HEK293 (cell line): ENCODE data around the gene PRKAB2.

ENCODE experiments used
- CTCF ChIA-PET: fragments of 350-600 bp; formaldehyde crosslinking; extraction: SDS; loops from one replicate; lab custom pipeline; 2021; ENCODE audit warnings: antibody characterized with exemption; lab: Yijun Ruan, JAX
- POLR2A ChIA-PET: fragments of 300-600 bp; formaldehyde crosslinking; extraction: SDS; loops from one replicate; lab custom pipeline; 2020; ENCODE audit warnings: antibody characterized with exemption, inconsistent platforms; lab: Yijun Ruan, JAX
- H3K27ac ChIP-seq: fragments of 200-500 bp; sonication (Bioruptor generic); 2 replicates; pipeline ENCODE4 v1.5.1; 2014; ENCODE audit warnings: low read depth, low read length, control low read depth, inconsistent platforms; ENCODE audit errors: extremely low read depth
- H3K36me3 ChIP-seq, 2 experiments: fragments of 200-500 bp in 1 of 2; sonication (Bioruptor generic) in 1 of 2; 1 replicate in 1 of 2; 2 replicates in 1 of 2; pipeline ENCODE4 v1.5.1; 2014 to 2017; ENCODE audit warnings: inconsistent platforms in 2 of 2, low read length in 2 of 2; ENCODE audit not compliant: control insufficient read depth in 2 of 2, insufficient read depth in 1 of 2
- H3K4me1 ChIP-seq: fragments of 200-500 bp; sonication (Bioruptor generic); 2 replicates; pipeline ENCODE4 v1.5.1; 2014; ENCODE audit warnings: mild to moderate bottlenecking, low read length, inconsistent platforms; ENCODE audit not compliant: control insufficient read depth, insufficient read depth
- H3K4me3 ChIP-seq: 2 replicates; pipeline ENCODE4 v1.5.1; 2011; ENCODE audit warnings: low read depth, mild to moderate bottlenecking, control low read depth, low read length, moderate library complexity
- H3K9me3 ChIP-seq: fragments of 200-500 bp; sonication (Bioruptor generic); 2 replicates; pipeline ENCODE4 v1.5.1; 2014; ENCODE audit warnings: low read depth, low read length, inconsistent platforms; ENCODE audit not compliant: control insufficient read depth, insufficient read depth
- BCL11B ChIP-seq: fragments of 450-650 bp; formaldehyde crosslinking; IDR thresholded peaks from 2 replicates; pipeline ENCODE4 v1.5.1; 2016; ENCODE audit warnings: low read depth, missing biosample characterization, missing genetic modification characterization
- HOXC10 ChIP-seq: sonication (generic); formaldehyde crosslinking; IDR thresholded peaks from 2 replicates; pipeline ENCODE4 v1.8.1; 2023; ENCODE audit warnings: mild to moderate bottlenecking, missing genetic modification reagents
- IKZF3 ChIP-seq: fragments of 450-650 bp; IDR thresholded peaks from 2 replicates; pipeline ENCODE4 v1.5.0; 2018; ENCODE audit warnings: missing biosample characterization, mild to moderate bottlenecking, missing genetic modification characterization, moderate library complexity
- KLF17 ChIP-seq: fragments of 450-650 bp; formaldehyde crosslinking; IDR thresholded peaks from 2 replicates; pipeline ENCODE4 v1.5.1; 2016; ENCODE audit warnings: missing biosample characterization, missing genetic modification characterization
- MYNN ChIP-seq: fragments of 450-650 bp; formaldehyde crosslinking; IDR thresholded peaks from 2 replicates; pipeline ENCODE4 v1.5.1; 2016; ENCODE audit warnings: missing biosample characterization, missing genetic modification characterization, borderline replicate concordance
- OSR2 ChIP-seq: fragments of 450-650 bp; formaldehyde crosslinking; IDR thresholded peaks from 2 replicates; pipeline ENCODE4 v1.5.1; 2016; ENCODE audit warnings: missing biosample characterization, missing genetic modification characterization
- PRDM10 ChIP-seq: fragments of 450-650 bp; formaldehyde crosslinking; IDR thresholded peaks from 2 replicates; pipeline ENCODE4 v1.5.1; 2016; ENCODE audit warnings: missing biosample characterization, missing genetic modification characterization
- TRIM28 ChIP-seq: IDR thresholded peaks from 2 replicates; pipeline ENCODE4 v1.6.1; 2011; ENCODE audit warnings: low read length, control low read depth, borderline replicate concordance
- TSHZ1 ChIP-seq: fragments of 450-650 bp; formaldehyde crosslinking; IDR thresholded peaks from 2 replicates; pipeline ENCODE4 v1.5.1; 2016; ENCODE audit warnings: missing biosample characterization, missing genetic modification characterization, borderline replicate concordance
- ZFP3 ChIP-seq: fragments of 450-650 bp; formaldehyde crosslinking; IDR thresholded peaks from 2 replicates; pipeline ENCODE4 v1.5.1; 2016; ENCODE audit warnings: low read depth, missing biosample characterization, missing genetic modification characterization
- ZNF133 ChIP-seq: fragments of 450-650 bp; formaldehyde crosslinking; IDR thresholded peaks from 2 replicates; pipeline ENCODE4 v1.5.1; 2016; ENCODE audit warnings: missing biosample characterization, missing genetic modification characterization
- ZNF155 ChIP-seq: fragments of 450-650 bp; formaldehyde crosslinking; IDR thresholded peaks from 2 replicates; pipeline ENCODE4 v1.5.1; 2016; ENCODE audit warnings: missing biosample characterization, missing genetic modification characterization
- ZNF223 ChIP-seq: fragments of 450-650 bp; formaldehyde crosslinking; IDR thresholded peaks from 2 replicates; pipeline ENCODE4 v1.5.1; 2016; ENCODE audit warnings: missing biosample characterization, missing genetic modification characterization
- ZNF248 ChIP-seq: fragments of 450-650 bp; formaldehyde crosslinking; IDR thresholded peaks from 2 replicates; pipeline ENCODE4 v1.5.1; 2017; ENCODE audit warnings: missing biosample characterization, missing genetic modification characterization
- ZNF274 ChIP-seq, 2 experiments: fragments of 200-500 bp in 1 of 2; fragments of 450-650 bp in 1 of 2; sonication (Bioruptor generic) in 1 of 2; formaldehyde crosslinking in 1 of 2; IDR thresholded peaks; 2 replicates each; pipeline versions ENCODE4 v1.5.1 to v1.6.1; 2014 to 2016; ENCODE audit warnings: borderline replicate concordance in 1 of 2, inconsistent platforms in 1 of 2, low read length in 1 of 2, missing biosample characterization in 1 of 2, missing genetic modification characterization in 1 of 2
- ZNF48 ChIP-seq: fragments of 450-650 bp; formaldehyde crosslinking; IDR thresholded peaks from 2 replicates; pipeline ENCODE4 v1.5.1; 2016; ENCODE audit warnings: missing biosample characterization, missing genetic modification characterization
- ZNF530 ChIP-seq: fragments of 450-650 bp; formaldehyde crosslinking; IDR thresholded peaks from 2 replicates; pipeline ENCODE4 v1.5.1; 2016; ENCODE audit warnings: low read depth, missing biosample characterization, missing genetic modification characterization
- ZNF571 ChIP-seq: fragments of 450-650 bp; formaldehyde crosslinking; IDR thresholded peaks from 2 replicates; pipeline ENCODE4 v1.5.0; 2017; ENCODE audit warnings: missing biosample characterization, missing genetic modification characterization
- ZNF785 ChIP-seq: fragments of 450-650 bp; formaldehyde crosslinking; IDR thresholded peaks from 2 replicates; pipeline ENCODE4 v1.5.1; 2016; ENCODE audit warnings: missing biosample characterization, missing genetic modification characterization
- ZNF792 ChIP-seq: fragments of 450-650 bp; formaldehyde crosslinking; IDR thresholded peaks from 2 replicates; pipeline ENCODE4 v1.5.1; 2016; ENCODE audit warnings: missing biosample characterization, missing genetic modification characterization
- ZNF843 ChIP-seq: fragments of 450-650 bp; formaldehyde crosslinking; IDR thresholded peaks from 2 replicates; pipeline ENCODE4 v1.5.1; 2016; ENCODE audit warnings: missing biosample characterization, missing genetic modification characterization

The PRKAB2 gene

GRCh38 chr1:147213271-147213670 is 41.0 kb upstream of the PRKAB2 start (continued):
- TF ChIP-seq PRDM10 (no peak), ZNF223 (tag by site-specific recombination) (no peak), HOXC10 (CRISPR knock-in tag) (no peak)
- TF ChIP-seq, all 188 proteins: peak for 0

GRCh38 chr1:147211577-147211976 is 39.3 kb upstream of the PRKAB2 start:
- H3K9me3 ChIP-seq, result no peaks in the 10 kb centered on the region
- no peaks in the 10 kb centered on the region for H3K36me3 ChIP-seq
- no peak overlapping the region for H3K4me3 ChIP-seq
- no peaks in the 10 kb centered on the region for H3K4me1 ChIP-seq
- TF ChIP-seq TRIM28 (no peak), BCL11B (tag by site-specific recombination) (no peak), ZFP3 (tag by site-specific recombination) (no peak)
- POLR2A ChIA-PET, result no interaction called here
- CTCF ChIA-PET, result no interaction called here
- no peak overlapping the region for H3K27ac ChIP-seq

GRCh38 chr1:147210987-147211386 is 38.7 kb upstream of the PRKAB2 start:
- TF ChIP-seq ZNF571 (tag by site-specific recombination), result no peak
- TF ChIP-seq ZNF530 (tag by site-specific recombination), result no peak
- TF ChIP-seq ZNF48, result no peak
- TF ChIP-seq MYNN (tag by site-specific recombination), result no peak
- no peak for TF ChIP-seq ZNF785 (tag by site-specific recombination)
- H3K4me3 ChIP-seq, result no peak overlapping the region
- no peaks in the 10 kb centered on the region for H3K9me3 ChIP-seq
- H3K4me1 ChIP-seq, result no peaks in the 10 kb centered on the region
- ChIA-PET CTCF (no interaction called here), POLR2A (no interaction called here)
- no peak overlapping the region for H3K27ac ChIP-seq
- no peaks in the 10 kb centered on the region for H3K36me3 ChIP-seq

- no peaks in the 10 kb centered on the region for H3K4me1 ChIP-seq
- H3K9me3 ChIP-seq, result no peaks in the 10 kb centered on the region
- no peak overlapping the region for H3K27ac ChIP-seq
- ChIA-PET CTCF (interaction anchor here (0.7 kb wide), 1 partner anchor 42 kb away, joined by 3 read pairs; no protein-coding TSS in a partner anchor), POLR2A (no interaction called here)
- no peak overlapping the region for H3K4me3 ChIP-seq
- no peaks in the 10 kb centered on the region for H3K36me3 ChIP-seq
- no peak for TF ChIP-seq TSHZ1
- TF ChIP-seq ZNF571 (tag by site-specific recombination), result no peak
- TF ChIP-seq TRIM28, result no peak
- TF ChIP-seq OSR2 (tag by site-specific recombination), result peak; percentile 23; the same call in 1 of the 2 replicates
- no peak for TF ChIP-seq ZNF155 (tag by site-specific recombination)
- TF ChIP-seq ZNF248 (tag by site-specific recombination), result no peak
- TF ChIP-seq ZNF843 (tag by site-specific recombination), result peak; percentile 76
- TF ChIP-seq ZNF133, result no peak
- TF ChIP-seq IKZF3 (tag by site-specific recombination), result no peak
- no peak for TF ChIP-seq ZNF792 (tag by site-specific recombination)
- TF ChIP-seq ZNF274 (IDR thresholded peaks at IDR 0.05; ENCODE audit: low read length), result no peak
- no peak for TF ChIP-seq ZNF274 (tag by site-specific recombination; IDR thresholded peaks at IDR 0.05; ENCODE audit: borderline replicate concordance)
- no peak for TF ChIP-seq KLF17 (tag by site-specific recombination)
Observed at GRCh38 chr1:147209825-147210821, 37.9 kb upstream of the PRKAB2 start.
